ENCODE data around the gene FUT7.

The FUT7 gene

GRCh38 chr9:136990242-136990911 lies 41.5 kb downstream of the FUT7 start:
- in situ Hi-C loops (cut with HindIII; ENCODE audit: low sequenced_read_pairs): no loop called here
- no peak for DNase-seq (ENCODE audit: low read depth, low spot score)
- H3K4me3 ChIP-seq (ENCODE audit: low read depth, low read length): no peak overlapping the region
- TF ChIP-seq CTCF (IDR thresholded peaks at IDR 0.05; ENCODE audit: low read depth, low read length): no peak

GRCh38 chr9:136988872-136989271 lies 43.0 kb downstream of the FUT7 start:
- DNase-seq (ENCODE audit: low read depth, low spot score): no peak
- H3K4me3 ChIP-seq (ENCODE audit: low read depth, low read length): no peak overlapping the region
- no peak for TF ChIP-seq CTCF (IDR thresholded peaks at IDR 0.05; ENCODE audit: low read depth, low read length)
- in situ Hi-C loops (cut with HindIII; ENCODE audit: low sequenced_read_pairs): no loop called here

- no peak for DNase-seq (ENCODE audit: low read depth, low spot score)
- in situ Hi-C loops (cut with HindIII; ENCODE audit: low sequenced_read_pairs): no loop called here
- no peak for TF ChIP-seq CTCF (IDR thresholded peaks at IDR 0.05; ENCODE audit: low read depth, low read length)
- H3K4me3 ChIP-seq (ENCODE audit: low read depth, low read length): no peak overlapping the region
These were observed 46.0 kb downstream of the FUT7 start for GRCh38 chr9:136985853-136986252.

GRCh38 chr9:136985027-136985602 lies 46.8 kb downstream of the FUT7 start:
- in situ Hi-C loops (cut with HindIII; ENCODE audit: low sequenced_read_pairs): no loop called here
- TF ChIP-seq CTCF (IDR thresholded peaks at IDR 0.05; ENCODE audit: low read depth, low read length): no peak
- no peak for DNase-seq (ENCODE audit: low read depth, low spot score)

GRCh38 chr9:136984464-136985026 lies 47.3 kb downstream of the FUT7 start:
- in situ Hi-C loops (cut with HindIII; ENCODE audit: low sequenced_read_pairs): no loop called here
- no peak for TF ChIP-seq CTCF (IDR thresholded peaks at IDR 0.05; ENCODE audit: low read depth, low read length)
- H3K4me3 ChIP-seq (ENCODE audit: low read depth, low read length): no peak overlapping the region
- DNase-seq (ENCODE audit: low read depth, low spot score): no peak

More at GRCh38 chr9:136985027-136985602, 46.8 kb downstream of the FUT7 start:
- no peak overlapping the region for H3K4me3 ChIP-seq (ENCODE audit: low read depth, low read length)

GRCh38 chr9:136983656-136984314 lies 48.1 kb downstream of the FUT7 start:
- no peak for DNase-seq (ENCODE audit: low read depth, low spot score)
- H3K4me3 ChIP-seq (ENCODE audit: low read depth, low read length): no peak overlapping the region
- no peak for TF ChIP-seq CTCF (IDR thresholded peaks at IDR 0.05; ENCODE audit: low read depth, low read length)
- in situ Hi-C loops (cut with HindIII; ENCODE audit: low sequenced_read_pairs): no loop called here

Measured in astrocyte of the spinal cord (primary cell).